BE2C (cell line): Measurements from ENCODE around the gene GLI1.

ENCODE experiments used
- DNase-seq: peaks from one replicate; pipeline ENCODE4 v3.0.0-alpha.2; 2020
- H3K27me3 ChIP-seq: fragments of 250-450 bp; sonication (Bioruptor Pico); 2 replicates; pipeline ENCODE4 v1.5.1; 2020; ENCODE audit warnings: mild to moderate bottlenecking
- H3K36me3 ChIP-seq: fragments of 250-450 bp; sonication (Bioruptor Pico); 2 replicates; pipeline ENCODE4 v1.5.1; 2020; ENCODE audit warnings: mild to moderate bottlenecking
- H3K4me1 ChIP-seq: fragments of 250-450 bp; sonication (Bioruptor Pico); 2 replicates; pipeline ENCODE4 v1.5.1; 2020
- H3K4me3 ChIP-seq: 2 replicates; pipeline ENCODE4 v1.5.1; 2011; ENCODE audit warnings: low read depth, low read length
- H3K9me3 ChIP-seq: fragments of 250-450 bp; sonication (Bioruptor Pico); 2 replicates; pipeline ENCODE4 v1.5.1; 2020
- TF ChIP-seq, protein P1 (sequence below): IDR thresholded peaks from 2 replicates; pipeline ENCODE4 v1.5.1; 2012; ENCODE audit warnings: mild to moderate bottlenecking, low read depth, low read length

The GLI1 gene

DNA sequence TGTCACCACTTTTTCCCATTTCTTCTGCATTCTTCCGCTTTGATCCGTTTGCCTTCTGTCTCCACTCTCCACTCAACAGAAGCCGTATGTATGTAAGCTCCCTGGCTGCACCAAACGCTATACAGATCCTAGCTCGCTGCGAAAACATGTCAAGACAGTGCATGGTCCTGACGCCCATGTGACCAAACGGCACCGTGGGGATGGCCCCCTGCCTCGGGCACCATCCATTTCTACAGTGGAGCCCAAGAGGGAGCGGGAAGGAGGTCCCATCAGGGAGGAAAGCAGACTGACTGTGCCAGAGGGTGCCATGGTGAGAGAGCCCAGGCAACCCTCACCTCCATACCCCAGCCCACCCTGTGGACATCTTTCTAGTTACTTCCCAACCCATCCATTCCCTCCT lies 8.3 kb downstream of the GLI1 start:
- DNase-seq, result no peak
- H3K9me3 ChIP-seq, result no peaks in the 10 kb centered on the region
- H3K27me3 ChIP-seq, result peaks cover 92% of the 10 kb centered on the region
- H3K36me3 ChIP-seq, result no peaks in the 10 kb centered on the region
- TF ChIP-seq, protein P1, sequence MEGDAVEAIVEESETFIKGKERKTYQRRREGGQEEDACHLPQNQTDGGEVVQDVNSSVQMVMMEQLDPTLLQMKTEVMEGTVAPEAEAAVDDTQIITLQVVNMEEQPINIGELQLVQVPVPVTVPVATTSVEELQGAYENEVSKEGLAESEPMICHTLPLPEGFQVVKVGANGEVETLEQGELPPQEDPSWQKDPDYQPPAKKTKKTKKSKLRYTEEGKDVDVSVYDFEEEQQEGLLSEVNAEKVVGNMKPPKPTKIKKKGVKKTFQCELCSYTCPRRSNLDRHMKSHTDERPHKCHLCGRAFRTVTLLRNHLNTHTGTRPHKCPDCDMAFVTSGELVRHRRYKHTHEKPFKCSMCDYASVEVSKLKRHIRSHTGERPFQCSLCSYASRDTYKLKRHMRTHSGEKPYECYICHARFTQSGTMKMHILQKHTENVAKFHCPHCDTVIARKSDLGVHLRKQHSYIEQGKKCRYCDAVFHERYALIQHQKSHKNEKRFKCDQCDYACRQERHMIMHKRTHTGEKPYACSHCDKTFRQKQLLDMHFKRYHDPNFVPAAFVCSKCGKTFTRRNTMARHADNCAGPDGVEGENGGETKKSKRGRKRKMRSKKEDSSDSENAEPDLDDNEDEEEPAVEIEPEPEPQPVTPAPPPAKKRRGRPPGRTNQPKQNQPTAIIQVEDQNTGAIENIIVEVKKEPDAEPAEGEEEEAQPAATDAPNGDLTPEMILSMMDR, result no peak
- no peaks in the 10 kb centered on the region for H3K4me1 ChIP-seq
- no peak overlapping the region for H3K4me3 ChIP-seq

DNA sequence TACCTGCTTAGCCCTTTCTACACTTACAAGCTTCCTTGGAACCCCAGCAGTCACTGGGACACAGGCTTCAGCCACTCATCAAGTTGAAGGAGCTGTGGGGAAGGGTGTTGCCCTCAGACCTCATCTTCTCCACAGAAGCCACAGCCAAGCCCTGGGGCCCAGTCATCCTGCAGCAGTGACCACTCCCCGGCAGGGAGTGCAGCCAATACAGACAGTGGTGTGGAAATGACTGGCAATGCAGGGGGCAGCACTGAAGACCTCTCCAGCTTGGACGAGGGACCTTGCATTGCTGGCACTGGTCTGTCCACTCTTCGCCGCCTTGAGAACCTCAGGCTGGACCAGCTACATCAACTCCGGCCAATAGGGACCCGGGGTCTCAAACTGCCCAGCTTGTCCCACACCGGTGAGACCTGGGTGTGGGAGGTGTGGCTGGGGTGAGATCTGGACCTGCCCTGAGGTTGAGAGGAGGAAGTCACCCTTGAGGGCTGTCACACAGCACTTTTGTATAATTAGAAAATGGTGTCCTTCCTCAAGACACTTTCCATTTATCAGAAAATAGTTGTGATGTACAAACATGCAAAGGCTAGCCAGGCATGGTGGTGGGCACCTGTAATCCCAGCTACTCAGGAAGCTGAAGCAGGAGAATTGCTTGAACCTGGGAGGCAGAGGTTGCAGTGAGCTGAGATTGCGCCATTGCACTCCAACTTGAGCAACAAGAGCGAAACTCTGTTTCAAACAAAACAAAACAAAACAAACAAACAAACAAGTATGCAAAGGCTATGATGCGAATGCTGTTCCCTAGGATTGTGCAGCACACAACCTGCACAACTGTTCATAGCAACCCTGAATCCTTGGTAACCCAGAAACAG lies 9.9 kb downstream of the GLI1 start:
- no peak for DNase-seq
- H3K27me3 ChIP-seq, result peaks cover 98% of the 10 kb centered on the region
- H3K4me3 ChIP-seq, result no peak overlapping the region
- TF ChIP-seq, protein P1, result no peak
- H3K9me3 ChIP-seq, result no peaks in the 10 kb centered on the region
- H3K36me3 ChIP-seq, result no peaks in the 10 kb centered on the region
- H3K4me1 ChIP-seq, result no peaks in the 10 kb centered on the region

DNA sequence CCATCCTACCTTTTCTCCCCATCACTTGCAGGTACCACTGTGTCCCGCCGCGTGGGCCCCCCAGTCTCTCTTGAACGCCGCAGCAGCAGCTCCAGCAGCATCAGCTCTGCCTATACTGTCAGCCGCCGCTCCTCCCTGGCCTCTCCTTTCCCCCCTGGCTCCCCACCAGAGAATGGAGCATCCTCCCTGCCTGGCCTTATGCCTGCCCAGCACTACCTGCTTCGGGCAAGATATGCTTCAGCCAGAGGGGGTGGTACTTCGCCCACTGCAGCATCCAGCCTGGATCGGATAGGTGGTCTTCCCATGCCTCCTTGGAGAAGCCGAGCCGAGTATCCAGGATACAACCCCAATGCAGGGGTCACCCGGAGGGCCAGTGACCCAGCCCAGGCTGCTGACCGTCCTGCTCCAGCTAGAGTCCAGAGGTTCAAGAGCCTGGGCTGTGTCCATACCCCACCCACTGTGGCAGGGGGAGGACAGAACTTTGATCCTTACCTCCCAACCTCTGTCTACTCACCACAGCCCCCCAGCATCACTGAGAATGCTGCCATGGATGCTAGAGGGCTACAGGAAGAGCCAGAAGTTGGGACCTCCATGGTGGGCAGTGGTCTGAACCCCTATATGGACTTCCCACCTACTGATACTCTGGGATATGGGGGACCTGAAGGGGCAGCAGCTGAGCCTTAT lies 10.8 kb downstream of the GLI1 start:
- Histone ChIP-seq H3K36me3 (no peaks in the 10 kb centered on the region), H3K4me1 (no peaks in the 10 kb centered on the region), H3K9me3 (no peaks in the 10 kb centered on the region), H3K27me3 (peaks cover 98% of the 10 kb centered on the region), H3K4me3 (no peak overlapping the region)
- no peak for DNase-seq
- TF ChIP-seq, protein P1, result no peak

DNA sequence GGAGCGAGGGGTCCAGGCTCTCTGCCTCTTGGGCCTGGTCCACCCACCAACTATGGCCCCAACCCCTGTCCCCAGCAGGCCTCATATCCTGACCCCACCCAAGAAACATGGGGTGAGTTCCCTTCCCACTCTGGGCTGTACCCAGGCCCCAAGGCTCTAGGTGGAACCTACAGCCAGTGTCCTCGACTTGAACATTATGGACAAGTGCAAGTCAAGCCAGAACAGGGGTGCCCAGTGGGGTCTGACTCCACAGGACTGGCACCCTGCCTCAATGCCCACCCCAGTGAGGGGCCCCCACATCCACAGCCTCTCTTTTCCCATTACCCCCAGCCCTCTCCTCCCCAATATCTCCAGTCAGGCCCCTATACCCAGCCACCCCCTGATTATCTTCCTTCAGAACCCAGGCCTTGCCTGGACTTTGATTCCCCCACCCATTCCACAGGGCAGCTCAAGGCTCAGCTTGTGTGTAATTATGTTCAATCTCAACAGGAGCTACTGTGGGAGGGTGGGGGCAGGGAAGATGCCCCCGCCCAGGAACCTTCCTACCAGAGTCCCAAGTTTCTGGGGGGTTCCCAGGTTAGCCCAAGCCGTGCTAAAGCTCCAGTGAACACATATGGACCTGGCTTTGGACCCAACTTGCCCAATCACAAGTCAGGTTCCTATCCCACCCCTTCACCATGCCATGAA lies 11.5 kb downstream of the GLI1 start:
- Histone ChIP-seq H3K4me1 (no peaks in the 10 kb centered on the region), H3K36me3 (no peaks in the 10 kb centered on the region), H3K9me3 (no peaks in the 10 kb centered on the region), H3K27me3 (peaks cover 98% of the 10 kb centered on the region), H3K4me3 (no peak overlapping the region)
- TF ChIP-seq, protein P1, result no peak
- DNase-seq, result no peak

DNA sequence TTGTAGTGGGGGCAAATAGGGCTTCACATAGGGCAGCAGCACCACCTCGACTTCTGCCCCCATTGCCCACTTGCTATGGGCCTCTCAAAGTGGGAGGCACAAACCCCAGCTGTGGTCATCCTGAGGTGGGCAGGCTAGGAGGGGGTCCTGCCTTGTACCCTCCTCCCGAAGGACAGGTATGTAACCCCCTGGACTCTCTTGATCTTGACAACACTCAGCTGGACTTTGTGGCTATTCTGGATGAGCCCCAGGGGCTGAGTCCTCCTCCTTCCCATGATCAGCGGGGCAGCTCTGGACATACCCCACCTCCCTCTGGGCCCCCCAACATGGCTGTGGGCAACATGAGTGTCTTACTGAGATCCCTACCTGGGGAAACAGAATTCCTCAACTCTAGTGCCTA lies 12.1 kb downstream of the GLI1 start:
- Histone ChIP-seq H3K27me3 (peaks cover 98% of the 10 kb centered on the region), H3K4me1 (no peaks in the 10 kb centered on the region), H3K4me3 (no peak overlapping the region), H3K36me3 (no peaks in the 10 kb centered on the region), H3K9me3 (no peaks in the 10 kb centered on the region)
- TF ChIP-seq, protein P1, result no peak
- no peak for DNase-seq
